GM18498 (cell line): ENCODE results near the gene TLR4.

ENCODE experiments used
- ATAC-seq: cut with Tn5 transposase; IDR thresholded peaks from one replicate; pipeline ENCODE4 v1.9.1; 2021; ENCODE audit warnings: mild to moderate bottlenecking, moderate library complexity; ENCODE audit not compliant: unreplicated experiment

TLR4 gene

GRCh38 chr9:117704024-117704575 is at the start of gene TLR4:
TSS of gene TLR4 (plus strand) at chr9:117704403. CDS start at chr9:117704473, 70 bp downstream.
- peak; percentile 100 for ATAC-seq

GRCh38 chr9:117656002-117656401 is 48.2 kb upstream of the TLR4 start:
- ATAC-seq: no peak

- ATAC-seq: no peak
Measured at GRCh38 chr9:117662651-117663050, 41.6 kb upstream of the TLR4 start.

GRCh38 chr9:117664419-117664818 is 39.8 kb upstream of the TLR4 start:
- ATAC-seq: no peak

GRCh38 chr9:117665601-117666385 is 38.4 kb upstream of the TLR4 start:
- ATAC-seq: no peak

GRCh38 chr9:117671468-117671867 is 32.7 kb upstream of the TLR4 start:
- no peak for ATAC-seq

- ATAC-seq: no peak
Measured at GRCh38 chr9:117672369-117672768, 31.8 kb upstream of the TLR4 start.

GRCh38 chr9:117677572-117677971 is 26.6 kb upstream of the TLR4 start:
- ATAC-seq: no peak

GRCh38 chr9:117678871-117679270 is 25.3 kb upstream of the TLR4 start:
- ATAC-seq: no peak

GRCh38 chr9:117679416-117679815 is 24.8 kb upstream of the TLR4 start:
- ATAC-seq: no peak

- ATAC-seq: no peak
Measured at GRCh38 chr9:117681888-117682287, 22.3 kb upstream of the TLR4 start.

- ATAC-seq: peak; percentile 79
Measured at GRCh38 chr9:117682955-117683710, 21.1 kb upstream of the TLR4 start.

- no peak for ATAC-seq
Measured at GRCh38 chr9:117687532-117687931, 16.7 kb upstream of the TLR4 start.

GRCh38 chr9:117691367-117691766 is 12.8 kb upstream of the TLR4 start:
- ATAC-seq: no peak

- ATAC-seq: no peak
Measured at GRCh38 chr9:117696154-117696553, 8.0 kb upstream of the TLR4 start.

- ATAC-seq: no peak
Measured at GRCh38 chr9:117697046-117697445, 7.2 kb upstream of the TLR4 start.

GRCh38 chr9:117703537-117703936 is 666 bp upstream of the TLR4 start:
- peak; percentile 2 for ATAC-seq

- no peak for ATAC-seq
Measured at GRCh38 chr9:117704597-117704996, 394 bp downstream of the TLR4 start.

- no peak for ATAC-seq
Measured at GRCh38 chr9:117705386-117705785, 1.2 kb downstream of the TLR4 start.

GRCh38 chr9:117706421-117707116 is 2.4 kb downstream of the TLR4 start:
- ATAC-seq: no peak

GRCh38 chr9:117707561-117707960 is 3.4 kb downstream of the TLR4 start:
- no peak for ATAC-seq
